SU-DHL-6 (cell line): Measurements from ENCODE around the gene HECTD1.

Experiments used
- CTCF ChIP-seq: fragments of 200-600 bp; sonication (generic); IDR thresholded peaks from one replicate; pipeline ENCODE4 v1.5.1; 2017; ENCODE audit warnings: antibody characterized with exemption, mild to moderate bottlenecking, low read length, moderate library complexity; ENCODE audit not compliant: insufficient read depth, poor library complexity, severe bottlenecking
- EZH2phosphoT487 ChIP-seq: fragments of 200-600 bp; sonication (generic), shearing (Covaris generic); conservative IDR thresholded peaks from 2 replicates; pipeline ENCODE4 v1.6.1; 2018; ENCODE audit warnings: mild to moderate bottlenecking, antibody characterized with exemption, low read length, moderate library complexity, mixed read lengths

- TF ChIP-seq CTCF, result no peak
- no peak for TF ChIP-seq EZH2phosphoT487
Measured at GRCh38 chr14:31222834-31223233, 15.2 kb upstream of the HECTD1 start.
